ENCODE measurements around the gene KIF20B.
"Not testable (repeated sequence)": the region's sequence is repeated elsewhere in the genome, so short reads cannot be mapped to it uniquely, and the experiment has no call there.

The KIF20B gene

GRCh38 chr10:89782470-89782869 lies 81.1 kb downstream of the KIF20B start:
- DNase-seq: no peak

- DNase-seq: no peak
Measured at GRCh38 chr10:89783406-89783805, 82.0 kb downstream of the KIF20B start.

- DNase-seq: no peak
Measured at GRCh38 chr10:89785095-89785494, 83.7 kb downstream of the KIF20B start.

- no peak for DNase-seq
Measured at GRCh38 chr10:89789188-89789877, 87.9 kb downstream of the KIF20B start.

GRCh38 chr10:89792187-89792586 lies 90.8 kb downstream of the KIF20B start:
- no peak for DNase-seq

GRCh38 chr10:89793649-89794254 lies 92.4 kb downstream of the KIF20B start:
- peak; percentile 40 for DNase-seq

GRCh38 chr10:89795840-89796239 lies 94.5 kb downstream of the KIF20B start:
- no peak for DNase-seq

GRCh38 chr10:89798092-89798491 lies 96.7 kb downstream of the KIF20B start:
- DNase-seq: no peak

GRCh38 chr10:89799573-89799972 lies 98.2 kb downstream of the KIF20B start:
- no peak for DNase-seq

- no peak for DNase-seq
Measured at GRCh38 chr10:89805599-89806013, 104.2 kb downstream of the KIF20B start.

- DNase-seq: no peak
Measured at GRCh38 chr10:89808842-89809241, 107.5 kb downstream of the KIF20B start.

- no peak for DNase-seq
Measured at GRCh38 chr10:89809766-89810165, 108.4 kb downstream of the KIF20B start.

GRCh38 chr10:89810908-89811525 lies 109.6 kb downstream of the KIF20B start:
- peak; percentile 52 for DNase-seq

- DNase-seq: no peak
Measured at GRCh38 chr10:89813546-89813945, 112.2 kb downstream of the KIF20B start.

GRCh38 chr10:89814278-89814677 lies 112.9 kb downstream of the KIF20B start:
- no peak for DNase-seq

- DNase-seq: no peak
Measured at GRCh38 chr10:89815049-89815853, 113.9 kb downstream of the KIF20B start.

- not testable (repeated sequence) for DNase-seq
Measured at GRCh38 chr10:89819008-89819407, 117.6 kb downstream of the KIF20B start.

Measured in NCI-H2227 treated with DMSO at 0.1 percent for 48 hours (cell line).